GM21529 (cell line): ENCODE results near the gene TRAT1.
"Not testable (repeated sequence)": the region's sequence is repeated elsewhere in the genome, so short reads cannot be mapped to it uniquely, and the experiment has no call there.

Source experiments
- ATAC-seq: cut with Tn5 transposase; IDR thresholded peaks from one replicate; pipeline ENCODE4 v1.9.1; 2021; ENCODE audit not compliant: unreplicated experiment

TRAT1 gene, protein sequence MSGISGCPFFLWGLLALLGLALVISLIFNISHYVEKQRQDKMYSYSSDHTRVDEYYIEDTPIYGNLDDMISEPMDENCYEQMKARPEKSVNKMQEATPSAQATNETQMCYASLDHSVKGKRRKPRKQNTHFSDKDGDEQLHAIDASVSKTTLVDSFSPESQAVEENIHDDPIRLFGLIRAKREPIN

DNA sequence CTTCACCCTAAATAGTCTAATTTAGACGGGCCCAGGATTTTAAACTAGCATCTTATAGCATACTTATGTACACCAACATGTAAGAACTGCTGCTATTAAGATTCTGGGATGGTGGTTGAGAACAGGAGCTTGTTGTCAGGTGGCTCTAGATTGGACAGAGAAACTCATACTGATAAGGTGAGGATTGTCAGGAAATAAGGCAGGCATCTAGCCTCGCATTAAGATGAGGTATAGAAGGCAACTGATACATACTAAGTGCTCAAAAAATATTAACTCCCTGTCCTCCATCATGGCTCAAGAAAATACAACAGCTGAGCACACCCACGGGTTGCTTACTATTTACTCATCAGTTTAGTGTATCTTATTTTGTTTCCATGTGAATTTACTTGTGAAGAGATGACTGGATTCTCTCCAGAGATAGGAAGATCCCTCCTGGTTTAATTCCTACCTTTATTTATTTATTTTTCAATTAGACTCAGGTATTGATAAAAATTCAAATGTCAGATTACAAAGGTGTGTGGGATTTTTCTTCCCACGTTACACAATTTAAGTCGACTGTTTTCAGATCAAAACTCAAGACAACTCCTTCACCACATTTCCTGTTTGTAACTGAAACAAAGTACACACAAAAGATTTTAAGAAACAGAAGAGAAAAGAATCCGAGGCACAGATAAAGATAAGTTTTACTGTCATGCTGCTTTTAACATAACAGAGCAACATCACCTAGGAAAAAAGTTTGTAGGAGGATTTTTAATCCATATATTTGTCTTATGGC, at the start of gene TRAT1:
Gene TRAT1 (plus strand): TSS at position 664 of the 775 bp plus-strand sequence. CDS start 142 bp downstream, outside the sequence.
- no peak for ATAC-seq

DNA sequence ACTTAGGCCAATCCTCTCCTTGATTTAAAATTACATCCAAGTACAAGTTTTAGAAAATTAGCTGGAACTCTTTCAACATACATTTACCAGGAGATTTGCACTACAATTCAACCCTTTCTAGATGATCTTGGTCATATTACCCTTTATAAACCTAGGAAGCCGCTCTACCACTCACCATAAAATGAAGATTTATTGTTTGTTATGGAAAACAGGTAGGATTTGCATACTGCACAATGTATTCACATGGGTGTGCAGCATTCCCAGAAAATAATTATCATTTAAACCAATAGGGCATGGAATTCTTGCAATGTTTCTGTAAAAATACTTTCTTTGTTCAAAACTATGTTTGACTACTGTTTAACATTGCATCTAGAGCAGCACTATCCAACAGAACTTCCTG, 46.9 kb upstream of the TRAT1 start:
- no peak for ATAC-seq

DNA sequence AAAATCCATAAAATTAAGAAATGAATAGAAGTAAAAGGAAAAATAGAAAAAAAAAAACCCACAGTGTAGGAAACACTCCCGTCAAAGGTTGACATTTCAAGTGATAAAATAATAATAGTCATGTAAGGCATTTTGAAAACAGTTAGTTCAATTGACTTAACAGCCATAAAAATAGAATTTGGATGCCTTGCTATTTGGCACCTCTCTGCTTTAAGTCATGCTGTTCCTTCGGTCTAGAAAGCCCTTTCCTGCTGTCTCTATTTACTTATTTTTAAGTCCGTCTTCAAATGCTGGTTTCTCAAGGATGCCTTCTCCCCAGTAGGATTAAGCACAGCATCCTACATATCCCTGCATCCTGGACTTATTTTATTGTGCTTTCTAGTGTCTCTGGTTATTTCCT, 43.1 kb upstream of the TRAT1 start:
- no peak for ATAC-seq

DNA sequence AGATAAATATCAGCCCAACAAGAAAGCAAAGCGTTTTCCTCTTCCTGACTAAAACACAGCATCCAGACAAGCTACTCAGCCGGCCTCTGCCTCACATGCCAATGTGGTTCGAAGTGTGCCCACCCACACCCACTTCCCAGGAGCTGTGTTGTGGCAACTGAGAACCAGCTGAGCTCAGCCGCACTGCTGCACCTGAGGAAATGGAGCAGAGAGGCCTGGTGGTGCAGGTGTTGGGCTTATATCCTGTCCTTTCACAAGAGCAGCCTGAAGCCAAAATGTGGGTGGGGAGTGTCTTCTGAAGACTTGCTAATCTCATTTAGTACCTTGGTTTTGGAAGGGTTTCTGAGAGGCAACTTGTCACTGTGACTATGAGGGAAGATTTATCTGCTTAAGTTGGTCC, 42.4 kb upstream of the TRAT1 start:
- ATAC-seq: no peak

DNA sequence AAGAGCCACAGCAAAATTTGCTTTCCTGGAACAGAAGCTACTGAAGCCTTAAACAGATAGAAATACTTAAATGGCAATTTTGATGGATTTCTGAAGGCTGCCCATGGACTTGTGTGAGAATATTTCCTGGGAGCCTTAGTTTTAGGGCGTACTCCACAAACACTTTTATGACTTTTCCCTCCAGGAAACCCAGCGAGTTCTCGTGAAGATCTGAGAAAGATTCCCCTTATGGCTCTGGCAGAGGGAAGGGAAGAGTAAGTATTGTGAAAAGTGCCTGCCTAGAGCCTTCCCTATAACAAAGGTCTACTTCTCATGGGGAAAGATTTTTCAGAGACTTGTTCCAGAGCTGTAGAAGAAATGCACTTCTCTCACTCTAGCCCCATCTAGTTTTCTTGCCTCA, 31.1 kb upstream of the TRAT1 start:
- no peak for ATAC-seq

DNA sequence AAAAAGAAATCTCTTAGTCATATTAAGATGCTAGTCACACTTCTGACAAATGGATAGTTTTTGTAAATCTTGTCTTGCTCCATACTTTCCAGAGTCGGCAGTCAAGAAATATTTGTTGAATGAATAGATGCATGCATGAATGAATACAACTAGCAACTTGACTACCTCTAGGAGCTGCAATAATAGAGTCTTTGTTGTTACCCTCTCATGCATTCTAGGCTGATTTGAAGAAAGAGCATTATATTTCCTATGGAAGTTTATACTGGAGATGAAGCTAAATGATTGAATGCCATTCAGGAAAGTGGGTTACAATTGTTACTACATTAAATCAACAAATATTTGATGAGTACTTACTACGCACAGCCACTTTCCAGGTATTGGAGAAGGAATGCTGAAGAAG, 18.1 kb upstream of the TRAT1 start:
- no peak for ATAC-seq

DNA sequence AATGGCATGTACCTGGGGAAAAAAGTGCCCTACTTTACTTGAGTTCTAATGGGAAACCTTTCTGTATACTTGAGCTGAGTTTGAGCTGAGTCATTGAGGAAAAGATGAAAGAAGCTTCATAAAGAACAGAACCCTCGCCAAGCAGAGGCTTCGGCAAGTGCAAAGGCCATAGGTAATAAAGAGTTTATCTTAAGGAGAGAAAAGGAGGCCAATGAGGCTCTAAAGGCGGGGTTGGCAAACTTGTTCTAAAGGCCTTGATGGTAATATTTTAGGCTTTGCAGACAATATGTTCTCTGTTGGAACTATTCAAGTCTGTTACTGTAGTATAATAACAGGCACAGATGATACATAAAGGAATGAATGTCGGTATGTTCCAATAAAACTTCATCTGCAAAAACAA, 17.6 kb upstream of the TRAT1 start:
- no peak for ATAC-seq

DNA sequence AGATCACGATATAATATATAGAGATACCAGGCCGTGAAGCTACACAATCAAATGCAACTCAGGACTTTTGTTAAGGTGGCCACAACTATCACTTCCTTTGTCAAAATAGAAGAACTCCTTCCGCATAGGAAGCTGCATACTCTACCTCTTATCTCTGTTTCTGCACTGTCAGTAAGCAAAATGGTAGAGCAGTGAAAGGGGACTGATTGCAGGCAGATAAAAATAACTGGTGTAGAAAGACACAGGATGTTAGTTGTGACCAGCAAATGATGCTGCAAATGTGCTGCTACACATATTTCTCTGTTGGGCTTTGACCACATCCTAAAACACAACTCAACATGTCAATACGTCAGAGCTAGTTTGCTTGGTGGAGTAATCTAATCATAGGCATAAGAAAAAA, 16.3 kb upstream of the TRAT1 start:
- ATAC-seq: no peak

DNA sequence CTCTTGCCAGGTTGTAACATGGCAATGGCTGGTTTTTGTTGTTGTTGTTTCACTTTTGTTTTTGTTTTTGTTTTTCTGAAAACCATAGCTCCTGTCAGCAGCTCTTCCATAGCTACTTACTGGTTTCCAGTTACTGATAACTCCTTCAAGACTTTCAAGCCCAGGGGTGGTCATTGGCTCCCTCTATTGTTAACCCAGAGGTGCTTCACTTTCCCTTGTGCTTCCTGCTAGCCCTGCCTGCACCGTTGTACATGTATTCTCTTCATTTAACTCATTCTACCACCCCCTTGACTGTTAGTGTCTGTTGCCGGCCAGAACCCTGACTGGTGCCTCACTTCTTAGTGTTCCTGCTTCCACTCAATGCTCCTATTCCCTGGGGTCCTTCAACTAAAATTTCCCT, 4.2 kb upstream of the TRAT1 start:
- peak; percentile 86 for ATAC-seq

DNA sequence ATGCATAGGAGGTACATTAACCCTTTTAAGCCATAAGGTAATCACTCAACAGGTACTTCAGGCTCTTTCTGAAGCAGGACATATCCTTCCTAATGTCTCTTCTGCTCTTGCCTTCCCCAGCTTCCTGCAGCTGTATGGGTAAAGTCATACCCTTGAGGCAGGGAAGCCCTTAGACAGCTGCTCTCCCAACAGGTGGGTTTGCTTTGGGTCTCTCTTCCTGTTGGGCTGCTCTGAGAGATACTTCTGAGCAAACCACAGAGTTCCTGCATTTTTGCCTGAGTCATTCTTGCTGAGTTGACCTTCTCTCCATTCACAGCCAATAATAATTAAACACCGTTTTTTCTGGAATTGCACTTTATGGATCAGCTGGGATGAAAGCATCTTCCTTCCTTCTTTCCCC, 2.0 kb upstream of the TRAT1 start:
- ATAC-seq: no peak

DNA sequence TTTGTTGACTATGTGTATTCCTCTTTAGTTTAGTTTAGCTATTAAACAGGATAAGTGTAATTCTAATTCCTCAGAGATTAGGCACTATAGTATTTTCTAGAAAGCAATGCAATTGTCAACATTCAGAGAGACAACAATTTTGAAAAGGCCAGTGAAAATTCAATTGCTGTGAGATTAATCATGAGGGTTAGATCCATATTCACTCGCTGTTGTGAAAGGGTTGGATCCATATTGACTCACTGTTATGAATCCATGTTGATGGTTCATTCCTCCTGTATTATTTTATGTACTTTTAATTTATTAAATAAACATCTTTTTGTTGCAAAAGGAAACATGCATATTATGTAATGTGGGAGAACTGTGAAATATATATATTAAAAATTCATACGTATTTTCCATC, 641 bp downstream of the TRAT1 start:
- ATAC-seq: no peak

DNA sequence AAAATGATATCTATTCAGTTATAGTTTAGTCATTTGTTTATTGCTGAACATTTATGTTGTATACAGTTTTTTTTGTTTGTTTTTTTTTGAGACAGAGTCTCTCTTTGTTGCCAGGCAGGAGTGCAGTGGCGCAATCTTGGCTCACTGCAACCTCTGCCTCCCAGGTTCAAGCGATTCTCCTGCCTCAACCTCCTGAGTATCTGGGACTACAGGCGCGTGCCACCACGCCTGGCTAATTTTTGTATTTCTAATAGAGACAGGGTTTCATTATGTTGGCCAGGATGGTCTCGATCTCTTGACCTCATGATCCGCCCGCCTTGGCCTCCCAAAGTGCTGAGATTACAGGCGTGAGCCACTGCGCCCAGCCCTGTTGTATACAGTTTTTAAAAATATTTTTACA, 1.2 kb downstream of the TRAT1 start:
- ATAC-seq: not testable (repeated sequence)

DNA sequence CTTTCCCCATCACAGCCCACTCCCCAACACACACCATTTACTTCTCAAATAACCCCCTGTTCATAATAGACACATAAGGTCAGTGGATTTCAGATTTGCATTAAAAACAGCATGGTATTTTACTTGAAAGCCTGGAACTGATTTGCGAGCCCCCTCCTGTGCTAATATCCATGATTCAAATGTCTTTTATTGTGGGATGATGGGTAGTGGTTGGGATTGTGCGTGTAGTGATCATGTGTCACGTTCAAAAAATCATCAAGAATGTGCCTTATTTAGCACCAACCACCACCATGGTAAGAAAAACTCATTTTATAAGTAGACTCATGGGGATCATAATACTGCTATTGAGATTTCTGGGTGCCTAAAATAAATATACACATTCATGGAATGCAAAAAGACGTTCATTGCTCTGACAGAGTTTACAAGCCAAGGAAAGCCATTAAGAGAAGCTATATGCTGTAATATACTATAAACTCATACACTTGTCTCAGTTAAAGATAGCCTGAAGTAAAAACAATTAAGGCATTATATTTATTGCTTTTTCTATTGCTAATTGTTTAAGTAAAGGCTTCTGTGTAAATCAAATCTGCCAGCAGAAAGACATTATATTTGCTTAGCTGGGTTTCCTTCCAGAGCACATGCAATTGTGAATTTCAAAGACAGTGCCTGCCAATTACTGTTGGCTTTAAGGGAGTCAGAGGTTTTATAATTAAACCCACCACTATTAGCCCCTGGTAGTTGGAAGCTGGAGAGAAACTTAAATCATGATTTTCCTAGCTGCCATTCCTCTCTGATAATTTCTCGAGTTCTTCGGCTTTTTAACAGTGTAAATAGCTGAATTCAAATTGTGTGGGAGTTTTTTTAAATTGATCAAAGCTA, 4.0 kb downstream of the TRAT1 start:
- no peak for ATAC-seq

DNA sequence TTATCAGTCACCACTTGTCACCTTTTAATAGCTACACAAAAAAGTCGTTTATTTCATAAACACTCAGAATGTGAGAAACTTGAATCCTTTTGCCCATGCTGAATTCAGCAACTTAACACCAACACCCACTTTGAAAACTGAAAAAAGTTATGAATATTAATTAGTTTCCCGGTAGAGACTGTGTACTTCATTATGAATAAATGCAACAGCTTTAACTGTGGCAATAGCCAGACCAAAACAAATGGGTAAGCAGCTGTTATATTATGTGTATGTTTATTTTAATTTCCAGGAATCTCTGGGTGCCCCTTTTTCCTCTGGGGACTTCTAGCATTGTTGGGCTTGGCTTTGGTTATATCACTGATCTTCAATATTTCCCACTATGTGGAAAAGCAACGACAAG, 7.8 kb downstream of the TRAT1 start:
- ATAC-seq: no peak

DNA sequence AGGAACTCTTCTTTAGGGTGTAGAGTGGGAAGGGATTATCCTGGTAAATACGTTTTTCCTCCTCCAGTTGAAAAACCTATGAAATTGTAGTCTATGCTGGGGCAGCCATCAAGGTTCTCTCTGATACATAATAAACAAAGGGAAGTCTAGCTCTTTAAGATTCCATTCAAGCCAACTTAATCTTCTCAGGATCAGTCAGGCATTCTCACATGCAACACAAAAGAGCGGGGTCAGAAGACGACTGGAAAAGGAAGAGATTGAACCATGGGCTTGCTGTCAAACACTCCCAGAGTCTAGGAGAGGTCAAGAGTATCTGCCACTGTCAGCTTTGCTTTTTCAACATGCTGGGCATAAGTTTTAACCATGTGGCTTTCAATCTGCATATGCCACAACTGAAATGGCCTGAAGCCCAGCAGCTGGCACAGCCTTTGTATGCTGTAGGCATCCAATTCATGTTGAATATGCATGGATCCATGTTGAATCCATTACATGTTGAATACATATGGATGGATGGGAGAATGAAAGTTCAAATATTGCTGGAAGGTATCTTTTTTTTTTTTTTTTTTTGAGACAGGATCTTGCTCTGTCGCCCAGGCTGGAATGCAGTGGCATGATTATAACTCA, 8.5 kb downstream of the TRAT1 start:
- no peak for ATAC-seq

DNA sequence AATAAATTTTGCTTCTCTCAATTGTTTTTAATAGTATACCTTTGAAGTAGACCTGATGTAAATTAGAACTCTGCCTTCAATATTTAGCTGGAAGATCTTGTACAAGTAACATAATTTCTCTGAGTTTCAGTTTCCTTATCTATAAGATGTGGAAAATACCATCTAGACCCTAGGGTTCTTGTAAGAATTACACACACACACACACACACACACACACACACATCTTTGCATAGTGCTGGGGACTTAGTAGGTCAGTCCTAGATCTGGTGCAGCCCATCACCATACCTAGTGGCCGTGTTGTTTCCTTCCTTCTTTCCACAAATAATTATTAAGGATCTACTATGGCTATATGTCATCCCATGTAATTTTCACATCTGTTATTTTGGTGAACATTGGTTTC, 11.0 kb downstream of the TRAT1 start:
- ATAC-seq: no peak

DNA sequence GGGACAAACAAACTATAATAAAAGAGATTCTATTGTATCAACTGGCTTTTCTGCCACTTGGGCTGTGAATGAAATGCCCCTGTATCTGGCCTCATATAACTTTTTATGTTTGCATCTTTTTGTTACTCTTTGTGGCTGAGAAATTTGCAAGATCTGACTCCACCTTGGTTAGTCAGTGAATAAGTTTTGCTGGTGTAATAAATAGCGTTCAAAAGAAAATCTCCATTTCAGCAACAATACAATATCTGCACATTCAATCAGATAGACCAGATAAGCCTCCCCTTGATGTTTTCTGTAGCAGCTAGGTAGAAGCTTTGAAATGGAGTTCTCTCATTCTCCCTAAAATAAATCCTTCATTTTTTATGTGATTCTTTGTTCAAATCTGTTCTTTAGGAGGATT, 12.0 kb downstream of the TRAT1 start:
- no peak for ATAC-seq

DNA sequence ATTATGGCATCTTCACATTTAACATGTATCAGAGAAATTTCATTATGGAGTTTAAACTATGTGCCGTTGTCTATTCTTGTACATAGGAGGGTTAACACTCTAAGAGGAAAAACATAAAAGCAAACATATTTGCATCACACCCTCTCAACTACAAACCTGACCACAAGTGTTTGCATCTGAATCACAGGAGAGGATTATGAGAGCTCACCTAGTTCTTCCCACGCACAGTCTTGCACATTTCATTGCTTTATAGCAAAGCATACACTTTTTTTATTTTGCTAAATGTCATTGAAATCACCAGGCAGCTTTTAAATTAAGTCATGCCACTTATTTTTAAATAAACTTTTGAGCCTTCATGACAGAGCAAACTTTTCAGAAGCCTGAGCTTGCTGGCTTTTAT, 12.5 kb downstream of the TRAT1 start:
- no peak for ATAC-seq

DNA sequence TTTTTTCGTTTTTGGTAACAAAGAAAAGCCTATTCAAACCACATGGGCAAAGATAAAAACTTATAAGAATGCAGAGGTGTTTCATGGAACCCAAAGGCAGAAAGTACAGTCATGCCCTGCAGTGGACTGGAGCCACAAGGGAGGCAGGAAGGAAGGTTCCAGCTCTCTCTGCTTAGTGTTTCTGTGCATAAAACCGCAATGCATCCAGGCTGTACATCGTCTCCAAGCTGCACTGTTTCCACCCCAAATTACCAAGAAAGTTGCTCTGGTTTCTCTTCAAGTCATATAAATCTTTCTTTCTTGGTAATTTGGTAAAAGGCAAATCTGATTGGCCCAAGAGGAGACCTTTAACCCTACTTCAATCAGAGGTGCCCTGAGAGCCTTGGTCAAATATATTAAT, 15.8 kb downstream of the TRAT1 start:
- ATAC-seq: no peak

DNA sequence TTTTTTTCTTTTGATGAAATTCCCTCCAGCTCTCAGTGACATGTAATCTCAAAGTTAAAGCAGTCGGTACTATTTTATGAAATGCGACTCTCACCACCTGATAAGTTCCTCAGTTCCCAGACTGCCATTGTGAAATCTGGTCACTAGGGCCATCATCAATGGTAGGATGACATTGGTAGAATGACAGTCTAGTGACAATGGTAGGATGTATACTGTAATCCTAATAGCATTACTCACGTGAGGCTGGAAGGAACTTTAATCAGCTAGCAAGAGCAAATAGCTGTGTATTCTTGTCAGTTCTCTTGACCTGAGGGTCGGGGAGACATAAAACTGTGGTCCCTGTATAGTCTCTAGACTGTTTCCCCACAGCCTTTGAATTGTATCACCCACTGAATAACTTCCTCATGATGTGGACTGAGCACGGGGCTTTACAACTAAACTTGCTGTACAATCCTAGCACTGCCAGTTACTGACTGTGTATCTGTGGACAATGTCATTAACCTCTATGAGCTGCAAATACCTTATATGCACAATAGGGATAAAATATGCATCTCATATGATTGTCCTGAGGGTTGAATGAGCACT, 23.2 kb downstream of the TRAT1 start:
- ATAC-seq: no peak

DNA sequence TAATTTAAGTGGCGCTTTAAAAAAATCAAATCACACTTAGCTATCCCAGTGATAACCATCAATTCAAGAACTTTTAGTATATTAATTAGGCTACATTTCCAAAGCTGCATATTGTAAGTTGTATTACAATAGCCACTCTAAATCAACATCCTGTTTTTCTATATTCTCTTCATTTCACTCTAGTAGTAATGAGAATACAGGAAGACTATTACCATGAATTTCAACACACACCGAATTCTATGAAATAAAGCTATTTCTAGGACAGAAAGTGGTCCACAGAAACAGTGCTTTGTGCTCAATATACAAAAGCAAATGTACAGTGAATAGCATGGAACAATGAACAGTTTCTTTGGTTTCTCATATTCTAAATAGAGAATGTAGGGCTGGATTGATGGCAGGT, 24.6 kb downstream of the TRAT1 start:
- no peak for ATAC-seq
